ENCODE measurements around the gene NUTM2F.
"Not testable (repeated sequence)": the region's sequence is repeated elsewhere in the genome, so short reads cannot be mapped to it uniquely, and the experiment has no call there.

GRCh38 chr9:94374176-94375056, 46.0 kb upstream of the NUTM2F start:
- not testable (repeated sequence) for TF ChIP-seq FOXA1 (IDR thresholded peaks at IDR 0.05); ARNT (IDR thresholded peaks at IDR 0.05); ELF4 (IDR thresholded peaks at IDR 0.05); TARDBP (IDR thresholded peaks at IDR 0.05); HDGF (IDR thresholded peaks at IDR 0.05; ENCODE audit: borderline replicate concordance); L3MBTL2 (conservative IDR thresholded peaks at IDR 0.05); BHLHE40 (IDR thresholded peaks at IDR 0.05; ENCODE audit: borderline replicate concordance); PKNOX1 (IDR thresholded peaks at IDR 0.05); NFRKB (IDR thresholded peaks at IDR 0.05); FOXM1 (IDR thresholded peaks at IDR 0.05; ENCODE audit: borderline replicate concordance); SP1 (IDR thresholded peaks at IDR 0.05); CTBP1 (IDR thresholded peaks at IDR 0.05; ENCODE audit: borderline replicate concordance)

Measured in HEK293T (cell line).